K562 (cell line): ENCODE measurements around the gene DOCK8. TPM values are rescaled to one million over a fixed set of nuclear protein-coding genes. Genes with fewer than 3 reads are reported as not detected.

Experiments
- ATAC-seq: fragments of 200-7000 bp; cut with Tn5 transposase; 3 replicates; pipeline ENCODE4 v1.9.1; 2020; ENCODE audit warnings: moderate library complexity
- BruUV-seq: library from RNA; stranded (reverse); fragments of 400-500 nt; replicated peaks from 2 replicates; lab custom pipeline; 2021; lab: Mats Ljungman, UMichigan
- CTCF ChIA-PET: fragments of 300-600 bp; formaldehyde crosslinking; extraction: SDS; loops from one replicate; lab custom pipeline; 2021; ENCODE audit warnings: low intra/inter-chr PET ratio; lab: Yijun Ruan, JAX
- POLR2A ChIA-PET: fragments of 300-600, 350-650 bp; sonication (Branson Sonifier 250); formaldehyde crosslinking; extraction: SDS; loops from one replicate; lab custom pipeline; 2021; ENCODE audit warnings: antibody characterized with exemption, inconsistent platforms; lab: Yijun Ruan, JAX
- DNase-seq, 4 experiments: peaks; one replicate each; pipeline versions ENCODE4 v3.0.0 to v3.0.0-alpha.2; 2011 to 2018; ENCODE audit warnings: low spot score in 3 of 4, mixed read lengths in 3 of 4; ENCODE audit errors: extremely low read depth in 1 of 4
- FAIRE-seq: peaks from 2 replicates; lab custom pipeline; 2011; peaks lifted over from hg19 to GRCh38; lab: Jason Lieb, UNC
- H2AFZ ChIP-seq: 2 replicates; pipeline ENCODE4 v1.6.0; 2011; ENCODE audit warnings: low read depth, low read length, control low read depth, inconsistent platforms
- H3K27ac ChIP-seq: fragments of 200-600 bp; 3 replicates; pipeline ENCODE4 v1.8.0; 2011; ENCODE audit warnings: low read depth, mild to moderate bottlenecking, control low read depth, inconsistent platforms, low read length, moderate library complexity, mixed read lengths; ENCODE audit errors: extremely low read depth
- H3K27me3 ChIP-seq, 2 experiments: fragments of 300-600 bp in 1 of 2; 2 replicates in 1 of 2; 3 replicates in 1 of 2; pipeline versions ENCODE4 v1.6.0 to v1.8.0; 2011; ENCODE audit warnings: inconsistent platforms in 2 of 2, low read length in 2 of 2, mild to moderate bottlenecking in 1 of 2, mixed read lengths in 1 of 2, moderate library complexity in 1 of 2; ENCODE audit not compliant: control insufficient read depth in 2 of 2, insufficient read depth in 2 of 2
- H3K36me3 ChIP-seq: fragments of 300-600 bp; 3 replicates; pipeline ENCODE4 v1.8.0; 2011; ENCODE audit warnings: mild to moderate bottlenecking, low read length, inconsistent platforms; ENCODE audit not compliant: control insufficient read depth, insufficient read depth
- H3K4me1 ChIP-seq, 2 experiments: fragments of 200-600 bp in 1 of 2; replicated peaks in 1 of 2; 2 replicates in 1 of 2; 3 replicates in 1 of 2; pipeline versions ENCODE4 v1.5.1 to v1.8.0; 2011; ENCODE audit warnings: inconsistent platforms in 2 of 2, low read length in 2 of 2, mild to moderate bottlenecking in 1 of 2, mixed read lengths in 1 of 2, moderate library complexity in 1 of 2; ENCODE audit not compliant: control insufficient read depth in 2 of 2, insufficient read depth in 2 of 2
- H3K4me2 ChIP-seq: 2 replicates; pipeline ENCODE4 v1.6.1; 2011; ENCODE audit warnings: low read length, control low read depth, inconsistent platforms, mixed read lengths; ENCODE audit not compliant: insufficient read depth
- H3K4me3 ChIP-seq: fragments of 200-600 bp; sonication (generic), shearing (Covaris generic); 2 replicates; pipeline ENCODE4 v1.5.1; 2016; ENCODE audit warnings: control low read depth, inconsistent platforms
- H3K79me2 ChIP-seq: fragments of 200-600 bp; 3 replicates; pipeline ENCODE4 v1.8.0; 2011; ENCODE audit warnings: low read length, inconsistent platforms; ENCODE audit not compliant: control insufficient read depth, insufficient read depth
- H3K9ac ChIP-seq, 2 experiments: 2 replicates each; pipeline versions ENCODE4 v1.6.0 to v1.6.1; 2011; ENCODE audit warnings: low read depth in 2 of 2, low read length in 2 of 2, control low read depth in 1 of 2, inconsistent platforms in 1 of 2, mild to moderate bottlenecking in 1 of 2, mixed read lengths in 1 of 2; ENCODE audit not compliant: insufficient read depth in 1 of 2
- H3K9me1 ChIP-seq: one replicate; pipeline ENCODE4 v1.6.0; 2011; ENCODE audit warnings: inconsistent platforms, mild to moderate bottlenecking, low read length, moderate library complexity; ENCODE audit not compliant: control insufficient read depth, insufficient read depth
- H3K9me3 ChIP-seq: replicated peaks from 2 replicates; pipeline ENCODE4 v1.5.1; 2011; ENCODE audit warnings: low read depth, low read length, inconsistent platforms; ENCODE audit not compliant: control insufficient read depth, insufficient read depth
- H4K20me1 ChIP-seq: replicated peaks from 2 replicates; pipeline ENCODE4 v1.6.1; 2011; ENCODE audit warnings: low read length, inconsistent platforms, mixed read lengths; ENCODE audit not compliant: control insufficient read depth, insufficient read depth
- BCOR ChIP-seq: fragments of 450-650 bp; IDR thresholded peaks from 2 replicates; pipeline ENCODE4 v1.6.1; 2016
- CBFA2T3 ChIP-seq: fragments of 450-650 bp; IDR thresholded peaks from 2 replicates; pipeline ENCODE4 v1.6.1; 2017
- KDM1A ChIP-seq, 2 experiments: fragments of 450-650 bp; IDR thresholded peaks; 2 replicates each; pipeline ENCODE4 v1.6.1; 2016; ENCODE audit warnings: mild to moderate bottlenecking in 2 of 2
- PHF8 ChIP-seq: fragments of 200-600 bp; sonication (generic); IDR thresholded peaks from 2 replicates; pipeline ENCODE4 v1.6.1; 2012; ENCODE audit warnings: mixed run types, mild to moderate bottlenecking, inconsistent platforms, low read length, moderate library complexity, borderline replicate concordance
- RAD51 ChIP-seq: fragments of 450-650 bp; IDR thresholded peaks from 2 replicates; pipeline ENCODE4 v1.7.1; 2016; ENCODE audit warnings: low read depth, mild to moderate bottlenecking, borderline replicate concordance
- RBM25 ChIP-seq: fragments of 200-400 bp; formaldehyde crosslinking; IDR thresholded peaks from 2 replicates; pipeline ENCODE4 v1.6.1; 2018; ENCODE audit warnings: low read length, low read depth, moderate library complexity; ENCODE audit not compliant: severe bottlenecking
- RCOR1 ChIP-seq, 2 experiments: IDR thresholded peaks; 2 replicates each; pipeline ENCODE4 v1.6.1; 2012; ENCODE audit warnings: low read depth in 2 of 2, low read length in 2 of 2, borderline replicate concordance in 1 of 2, improper control_type of control experiment in 1 of 2
- SIRT6 ChIP-seq: IDR thresholded peaks from one replicate; pipeline ENCODE4 v1.6.1; 2012; ENCODE audit warnings: low read depth, mild to moderate bottlenecking, control low read depth, inconsistent platforms, low read length, moderate library complexity
- SOX6 ChIP-seq: fragments of 450-650 bp; IDR thresholded peaks from 2 replicates; pipeline ENCODE4 v1.6.1; 2014; ENCODE audit warnings: mild to moderate bottlenecking
- TRIM24 ChIP-seq, 2 experiments: fragments of 450-650 bp; IDR thresholded peaks; 2 replicates each; pipeline ENCODE4 v1.6.1; 2016
- ZNF431 ChIP-seq: sonication (generic); formaldehyde crosslinking; IDR thresholded peaks from 2 replicates; pipeline ENCODE4 v1.8.0; 2022; ENCODE audit warnings: mild to moderate bottlenecking, missing genetic modification reagents
- WGBS: fragments of 100-300 bp; shearing (Covaris generic); methylation state at CpG from one replicate; pipeline ENCODE4 v1.1.6; 2016; ENCODE audit warnings: low coverage, mixed read lengths; ENCODE audit not compliant: insufficient coverage; ENCODE audit errors: missing lambda C conversion rate; 5-methylcytosine and 5-hydroxymethylcytosine counted together
- in situ Hi-C: fragments of 300-500 bp; cut with MboI; formaldehyde crosslinking; loops from 4 replicates; pipeline ENCODE4 v1.15.0; 2018; ENCODE audit warnings: inconsistent platforms, mixed read lengths
- intact Hi-C: fragments of 100-400 bp; cut with micrococcal nuclease; formaldehyde crosslinking; loops from 2 replicates; pipeline ENCODE4 v1.14.2; 2022
- polyA plus RNA-seq, 8 experiments: library from polyadenylated mRNA; depleted of rRNA in 4 of 8; stranded (reverse) in 5 of 8; unstranded in 3 of 8; fragments of >200 nt; fragmentation: Nextera tagmentation in 2 of 8; fragmentation: Illumina TruSeq in 1 of 8; extraction: Ambion mirVana in 2 of 8; extraction: Trizol in 1 of 8; gene quantifications; 2 replicates each; pipeline versions ENCODE4 v1.2.1 to v1.2.3, GENCODE V29; 2011 to 2014; ENCODE audit warnings: inconsistent platforms in 1 of 8, missing spikeins in 1 of 8
- total RNA-seq, 7 experiments: library from RNA; depleted of rRNA in 6 of 7; stranded (reverse); fragments of >200 nt in 6 of 7; fragmentation: Illumina TruSeq in 2 of 7; extraction: Trizol in 2 of 7; gene quantifications; 2 replicates each; pipeline versions ENCODE4 v1.2.1 to v1.2.3, GENCODE V29; 2011 to 2021; ENCODE audit warnings: low replicate concordance in 1 of 7

The DOCK8 gene
- total and polyA plus RNA-seq, 9 of the 15 experiments (the other 6 are each of a cell fraction or from before 2014, with no cell fraction given) = 14.4 to 53.8 (median 25.1) TPM

DNA sequence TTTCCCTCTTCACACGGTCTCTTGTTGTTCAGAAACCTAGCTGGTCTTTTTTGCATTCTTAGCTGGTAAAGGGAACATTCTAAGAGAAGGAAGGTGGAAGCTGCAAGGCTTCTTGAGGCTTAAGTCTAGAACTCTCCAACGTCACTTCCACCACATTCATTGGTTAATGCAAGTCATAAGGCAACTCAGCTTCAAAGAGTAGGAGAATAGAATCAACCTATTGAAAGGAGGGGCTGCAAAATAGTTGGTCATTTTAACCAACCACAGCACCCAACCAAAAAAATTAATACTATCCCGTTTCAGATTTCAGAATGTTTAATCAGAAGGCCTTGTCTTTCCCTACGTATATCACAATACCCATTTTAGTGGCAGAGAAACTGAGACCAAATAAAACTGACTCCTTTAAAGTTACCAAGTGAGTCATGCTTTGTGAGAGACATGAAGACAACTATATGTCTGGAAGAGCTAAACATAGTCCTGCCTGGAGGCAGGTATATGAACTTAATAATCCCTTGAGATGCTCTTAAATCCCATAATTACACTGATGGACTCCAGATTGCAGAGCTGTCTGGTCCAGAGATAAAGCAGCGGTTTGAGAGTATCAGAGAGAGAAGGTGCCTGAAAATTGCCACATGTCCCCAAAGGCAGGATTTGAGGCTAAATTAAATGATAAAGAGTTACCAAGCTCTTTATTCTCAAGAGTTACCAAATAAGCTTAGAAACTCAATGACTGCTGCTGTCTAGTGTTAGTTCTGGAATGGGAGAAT is 14.4 kb downstream of the DOCK8 start:
- ATAC-seq = peak; percentile 26
- H3K9me1 ChIP-seq = no peaks in the 10 kb centered on the region
- BruUV-seq = no TSS peak
- no peak overlapping the region for H3K4me3 ChIP-seq
- peaks cover 7 to 24% of the 10 kb centered on the region in 2 experiments for H3K4me1 ChIP-seq
- in situ Hi-C loops (no loop called here), intact Hi-C loops (no loop called here)
- TF ChIP-seq ZNF431 (CRISPR knock-in tag) = no peak
- TF ChIP-seq SOX6 = no peak
- TF ChIP-seq RAD51 = no peak
- TF ChIP-seq SIRT6 = no peak
- TF ChIP-seq RBM25 = peak; percentile 88
- TF ChIP-seq RCOR1 (IDR thresholded peaks at IDR 0.05; ENCODE audit: borderline replicate concordance in 1 of 2, low read depth in 2 of 2, low read length in 2 of 2) = 0 out of 4 replicates have a peak, but pooled peaks of 1 of the 2 experiments have one; percentile 12
- TF ChIP-seq PHF8 = no peak
- TF ChIP-seq BCOR = peak; percentile 82
- TF ChIP-seq TRIM24 (IDR thresholded peaks at IDR 0.05) = no peak
- TF ChIP-seq CBFA2T3 = peak; percentile 21; the same call in 1 of the 2 replicates
- peak; percentile 52 to 67; a peak in 2 of 4 replicates for TF ChIP-seq KDM1A (IDR thresholded peaks at IDR 0.05)
- H3K27ac ChIP-seq = no peak overlapping the region
- peaks cover 4% of the 10 kb centered on the region; the same call in 2 of the 3 replicates for H3K79me2 ChIP-seq
- H2AFZ ChIP-seq = no peak overlapping the region
- WGBS = 27% methylated on average over 5 of the region's 5 CpGs
- no peak for FAIRE-seq
- H4K20me1 ChIP-seq = no peaks in the 10 kb centered on the region
- DNase-seq = no peak
- POLR2A ChIA-PET = interaction anchor here (0.8 to 1.2 kb wide), 3 partner anchors 9 to 13 kb away, joined by 3 to 4 read pairs (median 3); no protein-coding TSS in a partner anchor
- CTCF ChIA-PET = no interaction called here
- H3K27me3 ChIP-seq = no peaks in the 10 kb centered on the region
- no peaks in the 10 kb centered on the region for H3K36me3 ChIP-seq
- no peak overlapping the region for H3K9ac ChIP-seq
- no peak overlapping the region for H3K4me2 ChIP-seq
- H3K9me3 ChIP-seq = no peaks in the 10 kb centered on the region
